CD4-positive, alpha-beta T cell treated with Interleukin-10 for 1 hour (primary cell): ENCODE measurements around the gene GRHL3.

ENCODE experiments used
- DNase-seq: peaks from one replicate; pipeline ENCODE4 v3.0.0-alpha.2; 2020

The GRHL3 gene

DNA sequence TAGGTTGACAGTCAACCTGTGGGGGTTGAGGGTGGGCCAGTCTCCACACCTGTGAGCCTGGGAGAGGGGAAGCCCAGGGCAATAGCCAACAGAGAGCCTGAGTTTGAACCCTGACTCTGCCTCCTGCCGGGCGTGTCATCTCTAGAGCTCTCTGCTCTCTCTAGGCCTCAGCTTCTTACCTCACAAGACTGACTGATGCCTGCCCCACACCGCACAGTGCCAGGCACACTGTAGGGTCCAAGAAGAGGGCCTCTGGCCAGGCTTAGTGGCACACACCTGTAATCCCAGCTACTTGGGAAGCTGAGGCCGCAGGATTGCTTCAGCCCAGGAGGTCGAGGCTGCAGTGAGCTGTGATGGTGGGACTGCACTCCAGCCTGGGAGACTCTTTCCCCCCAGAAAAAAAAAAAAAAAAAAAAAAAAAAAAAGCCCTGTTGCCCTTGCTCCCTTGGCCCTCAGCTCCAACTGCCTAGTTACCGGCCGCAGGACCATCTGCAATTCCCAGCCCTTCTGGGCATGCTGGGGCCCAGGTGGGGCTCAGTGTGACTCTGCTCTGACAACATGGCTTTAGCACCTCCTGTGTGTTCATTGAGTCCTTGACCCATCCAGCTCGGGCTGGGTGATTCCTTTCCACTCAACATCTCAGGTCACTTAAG lies 25.1 kb downstream of the GRHL3 start:
- no peak for DNase-seq

DNA sequence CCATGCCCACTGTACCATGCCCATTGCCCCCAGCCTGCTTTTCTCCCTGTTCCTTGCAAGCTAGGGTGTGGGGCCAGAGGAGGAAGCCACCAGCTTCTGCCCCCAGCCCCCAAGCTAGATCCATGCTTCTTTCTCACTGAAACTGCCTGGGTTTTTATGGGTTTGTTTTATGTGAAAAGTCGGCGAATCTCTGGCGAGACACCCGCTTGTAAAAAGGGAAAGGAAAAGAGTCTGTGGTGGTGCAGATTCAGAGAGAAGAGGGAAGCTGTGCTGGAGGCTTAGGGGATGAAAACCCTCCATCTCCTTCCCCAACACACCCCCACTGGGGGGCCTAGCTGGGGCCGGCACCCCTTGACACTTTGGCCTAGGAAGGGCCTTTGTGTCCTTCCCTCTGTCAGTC lies 26.2 kb downstream of the GRHL3 start:
- DNase-seq, result no peak

DNA sequence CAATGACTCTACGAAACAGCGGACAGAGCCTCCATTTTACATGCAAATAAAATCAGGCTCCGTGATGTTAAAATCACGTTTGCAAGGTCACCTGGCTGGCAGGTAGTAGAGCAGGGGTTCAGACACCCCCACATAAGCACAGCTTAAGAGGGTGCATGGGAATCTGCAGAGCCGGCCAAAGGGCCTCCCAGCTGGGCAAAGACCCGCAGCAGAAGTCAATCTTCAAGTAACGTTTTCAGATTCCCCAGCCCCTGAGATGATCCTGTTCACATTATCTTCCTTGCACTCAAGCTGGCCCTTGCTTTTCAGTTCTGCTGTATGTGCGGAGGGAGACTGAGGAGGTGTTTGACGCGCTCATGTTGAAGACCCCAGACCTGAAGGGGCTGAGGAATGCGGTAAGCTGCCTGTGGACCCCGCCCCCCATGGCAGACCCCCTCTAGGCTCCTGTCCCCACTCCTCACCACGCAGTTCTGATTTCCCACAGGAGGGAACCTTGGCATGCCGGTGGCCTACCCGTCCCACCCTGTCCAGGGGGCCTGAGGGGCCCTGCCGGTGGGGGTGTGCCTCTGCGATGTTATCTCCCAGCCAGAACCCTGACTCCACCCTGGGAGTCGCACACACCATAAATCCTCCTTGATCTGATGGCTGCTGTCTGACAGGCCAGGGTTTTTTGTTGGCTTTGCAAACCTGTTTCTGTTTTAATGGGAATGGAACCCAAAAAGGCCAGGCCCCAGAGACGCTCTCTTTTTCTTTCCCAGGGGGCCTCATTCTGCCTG lies 28.2 kb downstream of the GRHL3 start:
- no peak for DNase-seq

DNA sequence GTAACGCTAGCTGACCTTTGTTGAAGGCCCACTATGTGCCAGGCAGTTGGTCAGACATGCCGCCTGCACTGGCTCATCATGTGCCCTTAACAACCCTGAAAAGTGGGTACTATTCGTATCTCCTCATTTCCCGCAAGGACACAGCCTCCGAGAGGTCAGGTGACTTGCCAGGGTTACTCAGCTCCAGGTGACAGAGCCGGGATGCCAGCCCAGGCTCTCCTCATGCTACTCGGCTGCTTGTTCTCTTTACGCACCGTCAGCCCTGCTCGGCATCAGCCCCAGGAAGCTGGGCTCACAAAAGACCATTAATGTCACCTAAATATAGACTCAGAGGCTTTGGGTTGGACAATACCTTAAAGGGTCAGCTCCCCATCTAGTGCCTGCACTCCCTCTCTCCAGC lies 29.0 kb downstream of the GRHL3 start:
- DNase-seq, result no peak

DNA sequence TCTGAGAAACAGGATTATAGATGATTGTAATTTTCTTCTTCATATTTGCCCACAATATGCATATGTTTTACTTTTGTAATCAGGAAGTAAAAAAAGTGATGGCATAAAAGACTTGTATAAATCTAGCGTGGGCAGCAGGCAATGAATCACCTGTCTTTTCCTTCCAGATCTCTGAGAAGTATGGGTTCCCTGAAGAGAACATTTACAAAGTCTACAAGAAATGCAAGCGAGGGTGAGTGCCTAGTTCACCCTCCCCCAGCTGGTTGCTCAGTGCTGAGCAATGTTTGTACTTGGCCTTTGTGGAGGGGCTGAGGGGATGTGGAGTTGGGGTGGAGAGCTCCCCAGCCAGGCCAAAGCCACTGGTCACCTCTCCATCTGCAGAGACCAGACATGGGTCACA lies 30.7 kb downstream of the GRHL3 start:
- no peak for DNase-seq

DNA sequence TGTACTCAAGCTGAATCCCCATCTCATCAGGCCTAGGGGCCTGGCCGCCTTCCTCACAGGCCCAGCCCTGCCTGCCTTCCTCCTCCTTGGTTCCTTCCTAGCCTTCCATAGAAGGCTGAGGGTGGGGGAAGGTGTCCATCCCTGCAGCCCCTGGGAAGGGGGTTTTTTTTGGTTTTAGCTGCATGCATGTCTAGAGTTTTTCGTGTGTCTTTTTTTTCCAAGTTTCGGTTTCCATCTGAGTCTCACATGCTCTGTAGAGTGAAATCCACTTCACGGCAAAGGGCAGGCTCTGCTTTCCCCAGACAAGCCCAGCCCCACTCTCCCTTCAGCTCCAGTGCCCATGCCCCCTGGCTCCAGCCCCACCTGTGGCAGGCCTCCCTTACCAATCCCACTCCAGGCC lies 32.1 kb downstream of the GRHL3 start:
- DNase-seq, result no peak

DNA sequence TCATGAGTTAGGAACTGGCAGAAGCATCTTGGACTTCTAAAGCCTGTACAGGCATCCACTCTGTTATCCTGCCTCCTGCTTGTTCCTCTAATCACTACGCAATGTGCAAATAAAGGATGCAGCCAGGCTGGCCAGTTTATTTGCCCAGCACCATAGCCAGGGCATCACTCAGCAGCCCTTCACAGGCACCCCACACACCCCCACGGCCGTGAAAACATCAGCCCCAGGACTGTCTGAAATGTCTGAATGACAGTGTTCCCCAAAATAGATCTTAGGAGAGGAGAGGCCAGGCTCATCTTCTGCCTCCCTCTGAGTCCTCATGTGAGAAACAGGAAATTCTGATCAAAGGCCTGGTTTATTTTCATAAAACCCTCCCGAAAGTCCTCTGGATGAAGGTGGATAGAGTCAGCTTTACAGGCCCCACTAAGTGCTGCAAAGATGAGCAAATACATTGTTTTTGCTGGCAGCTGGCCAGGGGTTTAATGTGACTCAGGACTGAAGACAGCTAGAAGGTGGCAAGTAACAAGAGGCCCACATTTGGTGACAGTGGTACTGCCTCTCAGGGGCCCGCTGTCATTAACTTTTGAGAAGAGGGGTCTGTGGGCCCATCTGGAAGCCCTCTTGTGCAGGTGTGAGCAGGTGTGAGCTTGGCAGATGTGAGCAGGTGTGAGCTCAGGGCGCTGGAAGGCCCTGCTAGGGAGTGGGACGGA lies 32.9 kb downstream of the GRHL3 start:
- no peak for DNase-seq

DNA sequence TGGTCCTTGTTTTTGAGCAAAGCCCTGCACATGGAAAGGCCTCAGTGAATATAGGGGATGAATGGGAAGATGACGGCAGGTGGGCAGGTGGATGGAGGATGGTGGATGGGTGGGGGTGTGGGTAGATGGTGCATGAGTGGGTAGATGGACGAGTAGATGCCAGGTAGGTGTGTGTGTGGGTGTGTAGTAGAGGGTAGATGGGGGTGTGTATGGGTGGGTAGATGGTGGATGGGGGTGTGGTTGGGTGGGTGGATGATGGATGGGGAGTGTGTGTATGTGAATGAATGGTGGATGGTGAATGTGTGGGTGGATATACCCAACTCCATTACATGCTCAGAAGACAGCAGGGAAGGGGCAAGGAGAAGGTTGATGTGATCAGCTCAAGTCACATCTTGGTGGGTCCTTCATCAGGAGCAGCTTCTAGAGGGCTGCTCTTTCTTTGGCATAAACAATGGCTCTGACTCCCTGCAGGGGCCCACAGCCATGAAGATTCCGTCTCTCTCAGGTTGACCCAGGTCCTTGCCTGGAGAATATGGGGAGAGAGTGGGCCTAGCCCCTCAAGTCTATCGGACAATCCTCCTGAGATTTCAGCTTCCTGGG lies 34.2 kb downstream of the GRHL3 start:
- DNase-seq, result no peak

DNA sequence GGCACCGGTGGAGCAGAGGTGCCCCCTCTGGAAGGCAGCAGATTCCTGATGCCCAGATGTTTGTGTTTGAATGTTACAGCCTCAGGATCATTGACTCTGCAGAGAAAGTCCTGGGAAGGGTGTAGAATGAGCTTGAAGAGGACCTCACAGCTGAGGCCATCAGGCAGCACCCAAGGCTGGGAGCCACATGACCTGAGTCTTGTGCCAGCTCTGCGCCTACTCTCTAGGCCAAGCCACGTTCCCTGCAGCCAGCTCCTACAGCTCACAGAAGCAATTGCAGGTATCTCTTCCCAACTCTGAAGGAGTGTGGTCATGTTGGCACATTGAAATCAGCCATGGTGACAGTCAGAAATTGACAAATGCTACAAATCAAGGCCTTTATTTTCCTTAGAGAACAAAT lies 36.3 kb downstream of the GRHL3 start:
- DNase-seq, result no peak

DNA sequence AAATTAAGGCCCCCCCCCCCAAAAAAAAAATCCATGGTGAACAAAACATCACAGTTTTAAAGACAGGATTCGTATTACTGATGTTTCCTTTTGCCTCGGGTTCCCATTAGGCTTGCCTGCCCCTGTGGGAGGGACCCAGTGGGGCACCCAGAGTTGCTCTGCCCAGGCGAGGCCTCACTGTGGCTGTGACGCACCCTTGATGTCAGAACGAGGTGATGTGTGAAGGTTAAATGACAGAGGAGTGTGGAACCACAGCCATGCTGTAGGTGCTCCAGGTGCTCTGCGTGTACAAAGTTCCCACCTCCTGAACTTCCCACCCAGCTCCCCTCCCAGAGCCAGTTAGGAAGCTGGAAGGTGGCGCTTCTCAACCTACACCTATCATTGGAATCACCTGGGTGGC lies 37.9 kb downstream of the GRHL3 start:
- no peak for DNase-seq

DNA sequence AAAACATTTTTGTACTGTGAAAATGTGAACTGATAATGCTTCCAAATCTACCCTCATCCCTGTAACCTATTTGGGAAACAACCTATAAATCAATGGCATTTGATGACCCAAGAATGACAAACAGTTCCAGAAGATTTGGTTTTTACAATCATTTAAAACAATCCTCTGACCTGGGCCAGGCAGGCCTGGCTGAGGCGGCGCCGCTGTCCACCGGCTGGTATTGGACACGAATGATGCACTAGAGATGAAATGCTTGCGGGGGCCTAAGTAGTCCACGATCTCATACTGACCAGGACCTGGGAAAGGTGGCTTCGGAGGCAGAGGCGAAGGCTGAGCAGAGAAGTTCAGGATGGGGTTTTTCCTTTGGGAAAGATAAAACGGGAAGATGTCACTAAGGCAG lies 41.5 kb downstream of the GRHL3 start:
- DNase-seq, result no peak

DNA sequence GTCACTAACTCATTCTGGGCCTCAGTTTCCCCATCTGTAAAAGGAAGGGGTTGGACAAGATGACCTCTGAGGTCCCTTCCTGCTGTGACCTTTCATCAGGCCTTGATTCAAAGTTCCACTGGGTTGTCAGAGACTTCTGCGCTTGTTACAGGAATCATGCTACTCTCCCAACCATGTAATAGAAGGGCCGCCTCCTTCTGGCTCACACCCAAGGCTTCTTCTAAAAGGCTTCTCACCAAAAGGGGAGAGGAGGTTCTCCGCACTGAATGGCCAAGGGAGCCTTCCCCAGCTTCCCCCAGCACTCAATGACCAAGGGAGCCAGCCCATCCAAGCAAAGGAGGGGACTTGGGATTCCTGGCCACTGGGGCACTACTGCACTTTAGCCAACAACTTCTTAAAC lies 42.7 kb downstream of the GRHL3 start:
- DNase-seq, result no peak

DNA sequence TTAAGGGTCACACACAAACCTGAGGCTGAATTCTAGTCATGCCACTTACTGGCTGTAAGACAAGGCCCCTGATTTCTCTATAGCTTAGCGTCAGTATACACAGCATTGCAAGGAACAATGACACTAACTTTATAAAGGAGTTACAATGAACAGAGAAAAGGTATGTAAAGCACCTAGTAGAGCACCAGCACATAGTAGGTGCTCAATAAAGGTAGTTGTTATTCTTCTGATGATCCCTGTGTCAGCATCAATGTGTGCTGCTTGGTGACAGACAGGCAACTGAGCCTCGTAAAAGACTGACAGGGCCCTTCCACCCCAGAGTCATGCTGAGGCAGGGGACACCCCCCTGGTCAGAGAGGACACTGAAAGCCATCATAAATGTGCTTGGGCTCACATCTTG lies 43.2 kb downstream of the GRHL3 start:
- DNase-seq, result no peak

DNA sequence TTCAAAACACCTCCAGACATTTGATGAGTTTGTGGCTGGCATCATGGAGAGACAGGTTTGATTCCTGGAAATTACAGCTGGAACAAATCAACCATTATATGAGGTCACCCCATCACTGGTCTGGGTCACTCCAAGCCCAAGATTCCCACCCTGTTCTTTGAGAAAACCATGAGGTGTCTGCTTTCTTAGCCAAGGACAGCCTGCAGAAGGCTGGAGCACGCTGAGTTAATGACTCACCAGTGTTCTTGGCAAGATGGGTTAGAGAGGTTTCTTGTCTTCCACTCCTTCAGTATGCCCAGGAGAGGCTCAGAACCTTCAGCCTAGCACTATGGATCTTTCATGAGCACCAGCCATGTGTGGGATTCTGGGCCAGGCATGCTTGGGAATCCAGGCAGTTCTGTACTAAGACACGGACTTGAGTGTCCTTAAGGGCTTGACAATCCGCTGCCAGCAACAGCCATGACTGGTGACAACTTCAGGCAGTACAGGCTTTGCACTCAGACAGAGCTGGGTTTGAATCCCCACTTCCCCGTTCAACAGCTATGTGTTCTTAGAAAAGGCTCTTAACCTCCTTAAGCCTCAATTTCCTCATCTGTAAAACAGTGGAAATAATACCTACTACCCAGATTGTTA lies 43.9 kb downstream of the GRHL3 start:
- no peak for DNase-seq

DNA sequence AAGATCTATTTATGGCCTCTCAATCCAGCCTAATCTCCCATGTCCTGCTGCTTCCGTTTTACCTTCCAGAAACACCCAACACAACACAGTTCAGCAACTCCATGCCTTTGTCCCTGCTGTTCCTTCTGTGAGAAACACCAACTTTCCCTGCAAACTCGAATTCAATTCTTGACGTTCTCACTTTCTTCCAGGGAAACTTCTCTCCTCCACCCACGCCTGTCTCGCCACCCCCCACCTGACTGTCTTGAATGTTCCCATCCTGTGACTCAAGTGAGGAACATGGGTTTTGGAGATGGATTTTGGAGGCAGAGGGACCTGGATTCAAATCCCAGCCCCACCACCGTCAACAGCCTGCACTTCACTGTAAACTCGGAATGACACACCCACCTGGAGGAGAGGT lies 44.8 kb downstream of the GRHL3 start:
- DNase-seq, result no peak

DNA sequence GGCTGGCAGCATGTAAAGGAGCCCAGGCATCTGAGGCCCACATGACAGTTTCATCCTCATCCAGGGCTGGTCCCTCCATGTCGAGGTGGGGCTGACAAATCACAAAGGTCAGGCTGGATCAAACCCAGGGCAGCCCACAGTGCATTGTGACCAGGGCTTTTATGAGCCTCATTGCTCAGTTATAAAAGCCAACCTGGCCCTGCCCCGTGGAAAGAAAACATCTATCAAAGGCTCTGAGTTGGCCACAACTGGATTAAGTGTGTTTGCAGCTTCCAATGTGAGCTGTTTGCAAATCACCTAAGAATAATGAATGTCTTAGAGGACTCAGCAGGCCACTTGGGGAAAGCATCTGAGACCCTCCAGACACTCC lies 45.4 kb downstream of the GRHL3 start:
- DNase-seq, result no peak

DNA sequence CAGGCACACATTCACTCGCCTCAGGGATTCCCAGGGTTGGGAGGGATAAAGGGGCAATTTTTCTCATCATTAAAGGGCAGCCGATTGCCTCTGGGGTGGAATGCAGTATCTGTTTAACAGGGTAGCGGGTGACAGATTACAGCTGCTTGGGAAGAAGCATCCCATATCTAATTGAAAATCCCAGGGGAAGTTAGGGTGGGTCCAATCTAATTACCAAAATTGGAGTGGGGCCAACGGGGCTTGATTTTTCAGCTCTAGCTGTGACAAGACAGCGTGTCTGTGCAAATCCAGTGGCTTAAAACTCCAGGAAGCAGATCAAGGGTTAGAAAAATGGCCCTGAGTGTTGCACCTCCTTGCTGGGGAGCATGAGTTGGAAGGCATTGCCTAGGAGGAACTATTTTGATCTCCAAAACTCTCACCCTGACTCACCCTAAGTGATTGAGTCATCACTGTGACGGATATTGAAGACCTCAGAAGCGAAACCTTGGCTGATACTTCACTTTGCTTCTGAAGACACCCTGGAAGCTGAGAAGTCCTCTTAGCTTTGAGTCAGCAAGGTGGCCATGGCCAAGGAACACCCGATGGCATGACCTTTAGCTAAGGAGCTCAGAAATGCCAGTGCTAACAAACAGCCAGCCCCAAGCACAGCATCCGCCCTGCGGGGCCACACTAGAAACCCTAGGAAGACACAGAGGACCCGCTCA lies 46.0 kb downstream of the GRHL3 start:
- DNase-seq, result no peak

DNA sequence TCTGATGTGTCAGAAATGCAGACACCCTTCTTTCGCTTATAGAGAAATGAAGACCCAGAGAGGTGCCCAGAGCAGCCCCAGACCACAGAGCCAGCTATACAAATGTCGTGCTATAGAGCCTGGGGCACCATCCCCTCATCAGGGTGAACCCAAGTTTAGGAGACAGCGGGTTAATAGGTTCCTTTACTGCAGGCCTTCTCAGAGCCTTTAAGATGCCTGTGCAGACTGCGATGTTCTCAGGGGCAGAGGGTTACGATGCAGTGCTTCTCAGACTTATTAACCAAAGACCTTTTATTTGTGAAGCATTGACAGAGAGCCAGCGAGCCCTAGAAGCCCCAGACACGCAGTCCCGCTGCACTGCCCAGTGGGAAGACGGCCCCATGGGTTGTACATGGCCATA lies 47.5 kb downstream of the GRHL3 start:
- DNase-seq, result no peak

DNA sequence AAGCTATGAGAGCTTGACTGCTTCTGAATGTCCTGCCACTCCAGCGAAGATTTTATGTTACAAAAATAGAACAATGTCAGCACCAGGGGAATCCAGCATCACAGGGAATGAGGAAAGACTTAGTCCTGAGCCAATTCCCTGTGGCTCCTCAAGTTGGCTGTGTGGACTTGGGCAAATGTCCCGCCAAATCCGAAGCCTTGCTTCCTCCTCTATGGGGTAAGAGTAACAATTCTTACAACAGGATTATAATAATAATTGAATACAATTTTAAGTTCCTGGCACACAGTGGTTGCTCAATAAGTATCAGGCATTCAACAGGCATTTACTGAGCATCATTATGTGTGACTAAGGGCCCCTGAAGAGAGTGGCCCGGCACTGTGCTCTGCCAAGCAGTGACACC lies 50.0 kb downstream of the GRHL3 start:
- no peak for DNase-seq

DNA sequence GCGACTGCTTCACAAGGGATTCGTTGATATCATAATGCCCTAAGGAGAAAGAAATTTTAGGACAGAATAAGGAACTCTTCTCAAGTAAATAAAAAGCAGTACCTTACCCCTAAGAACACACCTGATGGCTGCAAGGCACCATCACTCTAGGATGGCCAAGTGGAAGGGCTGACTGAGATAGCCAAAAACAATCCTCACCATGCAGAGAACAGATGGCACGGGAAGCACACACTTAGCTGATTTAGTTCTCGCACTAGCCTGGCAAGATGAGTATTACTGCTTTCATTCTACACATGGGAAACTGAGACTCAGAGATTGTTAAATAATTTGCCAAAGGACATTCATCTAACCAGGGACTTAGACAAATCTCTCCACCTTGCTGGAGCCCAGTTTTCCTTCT lies 50.6 kb downstream of the GRHL3 start:
- DNase-seq, result no peak

DNA sequence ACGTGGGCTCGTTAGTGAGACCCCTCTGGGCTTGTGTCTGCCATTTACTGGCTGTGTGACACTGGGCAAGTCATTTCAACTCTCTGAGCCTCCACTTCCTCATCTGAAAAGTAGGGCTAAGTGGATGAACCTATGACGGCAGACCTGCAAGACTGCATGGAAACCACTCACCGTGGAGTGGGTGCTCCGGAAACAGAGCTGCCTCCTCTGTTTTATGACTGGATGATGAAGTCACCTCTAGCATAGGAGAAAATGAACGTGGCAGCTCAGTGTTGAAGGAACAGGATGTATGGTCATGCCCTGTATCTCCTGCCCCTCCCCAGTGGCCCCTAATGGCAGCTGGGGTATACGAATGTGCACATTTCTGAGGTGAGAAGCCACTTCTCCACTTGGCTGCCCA lies 53.9 kb downstream of the GRHL3 start:
- DNase-seq, result no peak

DNA sequence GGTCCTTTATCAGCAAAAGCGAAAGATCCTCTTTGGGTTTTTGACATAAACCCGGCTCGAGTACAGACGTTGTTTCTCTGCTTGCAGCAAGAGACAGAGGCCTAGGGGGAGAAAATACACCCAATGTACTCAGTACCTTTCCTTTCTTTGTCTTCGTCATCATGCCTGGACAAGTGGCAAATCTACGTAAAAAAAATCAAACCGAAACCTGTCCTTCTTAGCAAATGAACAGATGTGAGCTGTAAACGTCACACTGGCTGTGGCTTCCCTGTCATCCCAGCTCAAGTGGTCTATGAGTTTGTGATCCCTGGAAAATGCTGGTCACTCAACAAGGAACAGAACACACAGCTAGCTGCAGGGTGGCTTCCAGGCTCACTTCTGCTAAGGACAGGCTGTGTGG lies 54.6 kb downstream of the GRHL3 start:
- no peak for DNase-seq
